ENCODE measurements around the gene UNC5CL.

UNC5CL gene

DNA sequence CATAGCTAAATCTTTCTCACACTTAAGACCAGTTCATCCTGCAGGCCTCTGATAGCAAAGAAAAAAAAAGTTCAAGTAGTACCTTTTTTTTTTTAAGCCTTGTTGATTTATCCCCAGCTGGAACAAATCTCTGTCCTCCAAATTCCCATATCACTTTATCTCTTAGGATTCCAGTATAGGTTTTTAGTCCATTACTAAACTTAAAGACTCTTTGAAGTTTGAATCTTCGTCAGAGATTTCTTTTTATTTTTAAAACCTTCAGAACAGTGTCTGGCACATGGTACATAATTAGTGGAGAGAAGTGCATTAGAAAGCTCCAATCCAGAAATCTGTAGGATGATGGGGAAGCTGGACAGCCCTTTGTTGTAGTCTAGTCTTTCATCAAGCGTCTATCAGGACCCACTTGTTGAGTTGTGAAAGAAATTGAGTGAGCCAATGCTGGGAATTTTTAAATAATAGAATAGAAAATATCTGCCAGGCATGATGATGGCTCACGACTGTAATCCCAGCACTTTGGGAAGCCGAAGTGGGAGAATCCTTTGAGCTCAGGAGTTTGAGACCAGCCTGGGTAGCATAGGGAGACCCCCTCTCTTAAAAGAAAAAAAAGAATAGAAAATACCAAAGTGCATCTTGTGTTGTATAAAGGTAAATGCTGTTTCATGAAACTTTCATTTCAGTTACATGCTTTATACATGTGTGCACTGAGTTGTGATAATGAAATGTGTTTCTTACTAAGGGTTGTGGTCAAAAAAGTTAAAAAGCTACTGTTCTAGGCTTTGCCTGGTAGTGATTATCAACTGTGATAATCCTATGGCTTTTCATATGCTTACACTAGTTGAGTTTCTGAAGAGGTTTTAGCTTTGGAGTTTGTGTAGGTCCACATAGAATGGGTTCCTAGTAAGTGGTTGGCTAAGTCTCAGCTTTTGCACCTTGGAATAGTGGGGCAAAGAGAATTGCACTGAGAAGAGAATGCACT is 36.9 kb upstream of the UNC5CL start:
- Histone ChIP-seq H3K4me2 (ENCODE audit: low read length) (no peak overlapping the region), H2AFZ (no peak overlapping the region), H3K9ac (no peak overlapping the region), H3K9me3 (ENCODE audit: control insufficient read depth, low read length) (no peaks in the 10 kb centered on the region), H3K4me3 (ENCODE audit: low read depth, low read length) (no peak overlapping the region), H3K79me2 (peaks cover 8% of the 10 kb centered on the region), H3K36me3 (ENCODE audit: control insufficient read depth, insufficient read depth, low read length) (no peaks in the 10 kb centered on the region), H3K27ac (no peak overlapping the region), H3K27me3 (ENCODE audit: control insufficient read depth, insufficient read depth, low read length) (no peaks in the 10 kb centered on the region), H3K4me1 (peaks cover 6% of the 10 kb centered on the region)
- no peak for TF ChIP-seq CTCF (IDR thresholded peaks at IDR 0.05)

GRCh38 chr6:41074692-41075436 is 35.8 kb upstream of the UNC5CL start:
- H3K36me3 ChIP-seq (ENCODE audit: control insufficient read depth, insufficient read depth, low read length), result no peaks in the 10 kb centered on the region
- peaks cover 11% of the 10 kb centered on the region for H3K4me1 ChIP-seq
- peak overlapping the region; percentile 99 for H3K27ac ChIP-seq
- no peak overlapping the region for H3K9ac ChIP-seq
- H3K9me3 ChIP-seq (ENCODE audit: control insufficient read depth, low read length), result no peaks in the 10 kb centered on the region
- peak overlapping the region; percentile 59 for H3K4me2 ChIP-seq (ENCODE audit: low read length)
- H2AFZ ChIP-seq, result peak overlapping the region; percentile 91
- H3K27me3 ChIP-seq (ENCODE audit: control insufficient read depth, insufficient read depth, low read length), result no peaks in the 10 kb centered on the region
- H3K4me3 ChIP-seq (ENCODE audit: low read depth, low read length), result peak overlapping the region; percentile 93
- no peak for TF ChIP-seq CTCF (IDR thresholded peaks at IDR 0.05)
- H3K79me2 ChIP-seq, result peaks cover 8% of the 10 kb centered on the region

GRCh38 chr6:41073968-41074691 is 35.1 kb upstream of the UNC5CL start:
- Histone ChIP-seq H2AFZ (peak overlapping the region; percentile 91), H3K4me2 (ENCODE audit: low read length) (peak overlapping the region; percentile 59), H3K4me3 (ENCODE audit: low read depth, low read length) (peak overlapping the region; percentile 93), H3K9me3 (ENCODE audit: control insufficient read depth, low read length) (no peaks in the 10 kb centered on the region), H3K4me1 (peaks cover 11% of the 10 kb centered on the region), H3K27me3 (ENCODE audit: control insufficient read depth, insufficient read depth, low read length) (no peaks in the 10 kb centered on the region), H3K9ac (no peak overlapping the region), H3K36me3 (ENCODE audit: control insufficient read depth, insufficient read depth, low read length) (no peaks in the 10 kb centered on the region), H3K27ac (peak overlapping the region; percentile 99), H3K79me2 (peaks cover 8% of the 10 kb centered on the region)
- TF ChIP-seq CTCF (IDR thresholded peaks at IDR 0.05), result no peak

DNA sequence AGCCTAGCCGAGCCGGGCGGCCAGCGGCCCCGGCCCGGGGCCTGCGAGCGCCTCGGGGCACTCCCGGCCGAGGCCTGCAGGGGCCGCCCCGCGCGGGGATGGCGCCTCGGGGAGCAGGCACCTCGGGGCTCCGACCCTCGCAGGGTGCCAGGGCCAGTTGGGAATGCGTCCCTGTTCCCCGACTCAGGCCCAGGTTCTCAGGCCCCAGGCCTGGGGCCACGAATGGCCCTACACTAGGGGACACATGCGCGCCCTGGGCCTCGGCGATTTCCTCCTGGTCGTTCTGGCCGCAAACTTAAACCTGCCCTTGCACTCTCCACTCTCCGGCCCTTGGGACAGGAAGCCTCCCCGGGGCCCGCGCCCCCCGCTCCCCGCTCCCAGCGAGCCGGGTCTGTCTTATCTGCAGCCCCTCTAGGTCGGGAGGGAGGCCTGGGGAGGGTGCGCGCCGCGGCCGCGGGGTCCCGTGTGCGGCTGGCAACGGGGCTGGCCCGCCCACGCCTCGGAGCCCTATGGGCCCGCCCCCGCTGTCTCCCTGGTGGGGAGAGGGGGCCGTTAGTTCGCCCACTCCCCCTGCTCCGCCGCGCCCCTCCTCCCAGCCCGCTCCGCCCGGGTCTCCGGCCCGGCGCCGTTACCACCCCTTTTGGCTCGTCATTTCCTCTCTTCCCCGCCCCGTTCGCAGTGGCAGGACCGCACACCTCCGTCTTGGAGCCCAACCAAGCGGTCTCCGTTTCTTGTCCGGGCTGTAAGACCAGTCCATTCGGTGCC is 34.4 kb upstream of the UNC5CL start:
- no peaks in the 10 kb centered on the region for H3K27me3 ChIP-seq (ENCODE audit: control insufficient read depth, insufficient read depth, low read length)
- no peaks in the 10 kb centered on the region for H3K36me3 ChIP-seq (ENCODE audit: control insufficient read depth, insufficient read depth, low read length)
- no peak for TF ChIP-seq CTCF (IDR thresholded peaks at IDR 0.05)
- peak overlapping the region; percentile 97 for H3K9ac ChIP-seq
- H3K4me3 ChIP-seq (ENCODE audit: low read depth, low read length), result peak overlapping the region; percentile 93
- peak overlapping the region; percentile 99 for H3K27ac ChIP-seq
- peak overlapping the region; percentile 59 for H3K4me2 ChIP-seq (ENCODE audit: low read length)
- H3K4me1 ChIP-seq, result peaks cover 11% of the 10 kb centered on the region
- peak overlapping the region; percentile 91 for H2AFZ ChIP-seq
- no peaks in the 10 kb centered on the region for H3K9me3 ChIP-seq (ENCODE audit: control insufficient read depth, low read length)
- peaks cover 8% of the 10 kb centered on the region for H3K79me2 ChIP-seq

Measured in parathyroid adenoma (tissue), 2 donors.